ENCODE measurements around the gene CD59. TPM values are rescaled to one million over a fixed set of nuclear protein-coding genes. Genes with fewer than 3 reads are reported as not detected.

CD59 gene
- total RNA-seq, 1 experiment from 2014 or later: 204 TPM

DNA sequence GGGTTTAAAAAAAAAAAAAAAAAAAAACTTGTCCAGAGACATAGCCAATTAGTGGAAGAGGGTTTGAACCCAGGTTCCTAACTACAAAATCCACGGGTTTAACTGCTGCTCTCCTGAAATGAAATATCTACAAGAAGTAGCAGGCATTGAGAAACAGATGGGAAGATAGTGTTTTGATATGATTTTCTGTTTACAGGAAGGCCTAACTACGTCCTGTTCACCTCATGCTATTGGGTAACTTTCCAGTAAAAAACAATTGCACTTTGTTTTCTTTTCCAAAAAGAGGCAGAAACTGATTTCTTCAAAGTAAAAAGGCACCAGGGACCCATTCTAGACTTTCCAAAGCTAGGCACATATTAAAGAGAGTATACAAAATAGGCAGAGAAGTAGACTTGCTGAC is 29.7 kb downstream of the CD59 start:
- no peaks in the 10 kb centered on the region for H3K9me3 ChIP-seq (ENCODE audit: low read depth, low read length, poor library complexity, severe bottlenecking)
- POLR2A ChIA-PET (ENCODE audit: low non-redundant PET): interaction anchor here (0.7 kb wide), 1 partner anchor 45 kb away, joined by 3 read pairs; no protein-coding TSS in a partner anchor
- no TSS peak for BruUV-seq (replicated peaks)
- no peaks in the 10 kb centered on the region for H3K27me3 ChIP-seq (replicated peaks; ENCODE audit: insufficient read depth, low read depth, low read length, poor library complexity)
- CTCF ChIA-PET: interaction anchor here (1.1 kb wide), 1 partner anchor 36 kb away, joined by 3 read pairs; no protein-coding TSS in a partner anchor
- peaks cover 17% of the 10 kb centered on the region for H3K36me3 ChIP-seq (ENCODE audit: insufficient read depth, low read length, poor library complexity, severe bottlenecking)
- H3K4me1 ChIP-seq (ENCODE audit: insufficient read depth, low read length, poor library complexity, severe bottlenecking): peaks cover 8% of the 10 kb centered on the region
- intact Hi-C loops (cut with micrococcal nuclease; ENCODE audit: unreplicated experiment): no loop called here
- TF ChIP-seq, protein P1, sequence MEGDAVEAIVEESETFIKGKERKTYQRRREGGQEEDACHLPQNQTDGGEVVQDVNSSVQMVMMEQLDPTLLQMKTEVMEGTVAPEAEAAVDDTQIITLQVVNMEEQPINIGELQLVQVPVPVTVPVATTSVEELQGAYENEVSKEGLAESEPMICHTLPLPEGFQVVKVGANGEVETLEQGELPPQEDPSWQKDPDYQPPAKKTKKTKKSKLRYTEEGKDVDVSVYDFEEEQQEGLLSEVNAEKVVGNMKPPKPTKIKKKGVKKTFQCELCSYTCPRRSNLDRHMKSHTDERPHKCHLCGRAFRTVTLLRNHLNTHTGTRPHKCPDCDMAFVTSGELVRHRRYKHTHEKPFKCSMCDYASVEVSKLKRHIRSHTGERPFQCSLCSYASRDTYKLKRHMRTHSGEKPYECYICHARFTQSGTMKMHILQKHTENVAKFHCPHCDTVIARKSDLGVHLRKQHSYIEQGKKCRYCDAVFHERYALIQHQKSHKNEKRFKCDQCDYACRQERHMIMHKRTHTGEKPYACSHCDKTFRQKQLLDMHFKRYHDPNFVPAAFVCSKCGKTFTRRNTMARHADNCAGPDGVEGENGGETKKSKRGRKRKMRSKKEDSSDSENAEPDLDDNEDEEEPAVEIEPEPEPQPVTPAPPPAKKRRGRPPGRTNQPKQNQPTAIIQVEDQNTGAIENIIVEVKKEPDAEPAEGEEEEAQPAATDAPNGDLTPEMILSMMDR (conservative IDR thresholded peaks at IDR 0.05; ENCODE audit: low read depth, low read length): no peak
- no peak for TF ChIP-seq EZH2 (IDR thresholded peaks at IDR 0.05; ENCODE audit: borderline replicate concordance, low read depth, low read length, poor library complexity, severe bottlenecking)
- DNase-seq (ENCODE audit: low spot score): no peak
- no peak overlapping the region for H3K4me3 ChIP-seq (ENCODE audit: low read depth, low read length, poor library complexity, severe bottlenecking)
- no peak overlapping the region for H3K27ac ChIP-seq (ENCODE audit: low read depth, low read length, poor library complexity, severe bottlenecking)

- POLR2A ChIA-PET (ENCODE audit: low non-redundant PET): no interaction called here
- no peaks in the 10 kb centered on the region for H3K9me3 ChIP-seq (ENCODE audit: low read depth, low read length, poor library complexity, severe bottlenecking)
- no TSS peak for BruUV-seq (replicated peaks)
- no peaks in the 10 kb centered on the region for H3K27me3 ChIP-seq (replicated peaks; ENCODE audit: insufficient read depth, low read depth, low read length, poor library complexity)
- peaks cover 23% of the 10 kb centered on the region for H3K4me1 ChIP-seq (ENCODE audit: insufficient read depth, low read length, poor library complexity, severe bottlenecking)
- H3K4me3 ChIP-seq (ENCODE audit: low read depth, low read length, poor library complexity, severe bottlenecking): no peak overlapping the region
- H3K36me3 ChIP-seq (ENCODE audit: insufficient read depth, low read length, poor library complexity, severe bottlenecking): peaks cover 7% of the 10 kb centered on the region
- DNase-seq (ENCODE audit: low spot score): no peak
- TF ChIP-seq, protein P1 (conservative IDR thresholded peaks at IDR 0.05; ENCODE audit: low read depth, low read length): no peak
- TF ChIP-seq EZH2 (IDR thresholded peaks at IDR 0.05; ENCODE audit: borderline replicate concordance, low read depth, low read length, poor library complexity, severe bottlenecking): no peak
- CTCF ChIA-PET: no interaction called here
- H3K27ac ChIP-seq (ENCODE audit: low read depth, low read length, poor library complexity, severe bottlenecking): no peak overlapping the region
- intact Hi-C loops (cut with micrococcal nuclease; ENCODE audit: unreplicated experiment): loop anchor here (5.0 kb wide), 1 partner anchor 123 kb away; no protein-coding TSS in a partner anchor
Observed at GRCh38 chr11:33704240-33705002, 31.8 kb downstream of the CD59 start.

- POLR2A ChIA-PET (ENCODE audit: low non-redundant PET): no interaction called here
- H3K9me3 ChIP-seq (ENCODE audit: low read depth, low read length, poor library complexity, severe bottlenecking): no peaks in the 10 kb centered on the region
- no TSS peak for BruUV-seq (replicated peaks)
- CTCF ChIA-PET: no interaction called here
- no peaks in the 10 kb centered on the region for H3K27me3 ChIP-seq (replicated peaks; ENCODE audit: insufficient read depth, low read depth, low read length, poor library complexity)
- intact Hi-C loops (cut with micrococcal nuclease; ENCODE audit: unreplicated experiment): loop anchor here (5.0 kb wide), 1 partner anchor 124 kb away; no protein-coding TSS in a partner anchor
- peaks cover 23% of the 10 kb centered on the region for H3K4me1 ChIP-seq (ENCODE audit: insufficient read depth, low read length, poor library complexity, severe bottlenecking)
- no peak overlapping the region for H3K27ac ChIP-seq (ENCODE audit: low read depth, low read length, poor library complexity, severe bottlenecking)
- DNase-seq (ENCODE audit: low spot score): no peak
- H3K4me3 ChIP-seq (ENCODE audit: low read depth, low read length, poor library complexity, severe bottlenecking): no peak overlapping the region
- TF ChIP-seq, protein P1 (conservative IDR thresholded peaks at IDR 0.05; ENCODE audit: low read depth, low read length): no peak
- TF ChIP-seq EZH2 (IDR thresholded peaks at IDR 0.05; ENCODE audit: borderline replicate concordance, low read depth, low read length, poor library complexity, severe bottlenecking): no peak
- peaks cover 2% of the 10 kb centered on the region for H3K36me3 ChIP-seq (ENCODE audit: insufficient read depth, low read length, poor library complexity, severe bottlenecking)
Observed at GRCh38 chr11:33703788-33704187, 32.4 kb downstream of the CD59 start.
